Thyroid gland (tissue), 4 donors: ENCODE results near the gene SEMA4A. TPM values are rescaled to one million over a fixed set of nuclear protein-coding genes. Genes with fewer than 3 reads are reported as not detected.

Experiments used
- DNase-seq, 2 donors: peaks; one replicate each; pipeline ENCODE4 v3.0.0-alpha.2; 2019
- H3K27ac ChIP-seq, 3 donors: fragments of 200-600 bp; sonication (generic); 1 replicate in 2 of 3; 2 replicates in 1 of 3; pipeline ENCODE4 v1.5.1; 2016 to 2019; ENCODE audit warnings: mild to moderate bottlenecking in 1 of 3, moderate library complexity in 1 of 3
- H3K27me3 ChIP-seq: fragments of 200-600 bp; sonication (generic); one replicate; pipeline ENCODE4 v1.5.1; 2019
- H3K36me3 ChIP-seq, 2 donors: fragments of 200-600 bp; sonication (generic); one replicate each; pipeline ENCODE4 v1.5.1; 2016 to 2019
- H3K4me1 ChIP-seq, 2 donors: fragments of 200-600 bp; sonication (generic); one replicate each; pipeline ENCODE4 v1.5.1; 2017 to 2019
- H3K4me3 ChIP-seq, 3 donors: fragments of 200-600 bp; sonication (generic); replicated peaks in 1 of 3; 1 replicate in 2 of 3; 2 replicates in 1 of 3; pipeline ENCODE4 v1.5.1; 2016; ENCODE audit warnings: mild to moderate bottlenecking in 1 of 3
- H3K9me3 ChIP-seq: fragments of 200-600 bp; sonication (generic); one replicate; pipeline ENCODE4 v1.5.1; 2017
- POLR2A ChIP-seq, 2 donors: fragments of 450-650 bp; IDR thresholded peaks; one replicate each; pipeline ENCODE4 v1.6.1; 2017; ENCODE audit warnings: antibody characterized with exemption in 2 of 2, mild to moderate bottlenecking in 2 of 2, moderate library complexity in 1 of 2
- WGBS, 2 donors: methylation state at CpG; one replicate each; pipeline ENCODE4 v1.1.5; 2017; 5-methylcytosine and 5-hydroxymethylcytosine counted together
- intact Hi-C: fragments of 100-400 bp; cut with DNase I; formaldehyde crosslinking; loops from one replicate; pipeline ENCODE4 v1.15.1; 2023
- total RNA-seq, 4 donors: library from RNA; depleted of rRNA; stranded (reverse); fragments of >200 nt; gene quantifications; one replicate each; pipeline ENCODE4 v1.2.3, GENCODE V29; 2016
- TF ChIP-seq, protein P1 (sequence below), 6 experiments: fragments of 200-600 bp in 3 of 6; fragments of 450-650 bp in 3 of 6; sonication (generic) in 3 of 6; IDR thresholded peaks; one replicate each; pipeline ENCODE4 v1.5.1; 2016 to 2019; ENCODE audit warnings: antibody characterized with exemption in 6 of 6, mild to moderate bottlenecking in 2 of 6, inconsistent platforms in 1 of 6, moderate library complexity in 1 of 6

Gene SEMA4A
- total RNA-seq, 4 donors from 2014 or later = 21.5 to 50.8 (median 37.5) TPM

DNA sequence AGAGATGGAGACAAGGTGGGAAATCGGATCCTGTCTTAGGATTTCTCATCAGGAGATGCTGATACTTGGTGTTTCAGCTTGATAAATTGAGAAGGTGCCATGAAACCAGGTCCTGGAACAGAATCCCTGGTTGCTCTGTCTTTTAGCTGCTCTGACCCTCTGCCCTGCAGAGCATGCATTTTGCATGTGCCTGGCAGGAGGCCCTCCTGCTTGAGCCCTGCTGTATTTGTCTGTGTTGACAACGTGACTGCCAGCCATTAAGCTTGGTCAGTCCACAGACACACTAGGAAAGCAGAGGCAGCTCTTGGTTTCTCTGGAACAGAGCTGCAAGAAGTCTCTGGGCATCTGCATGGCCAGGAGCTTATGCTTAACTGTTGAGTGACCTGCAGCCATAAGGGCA is 43.1 kb downstream of the SEMA4A start:
- no peak for TF ChIP-seq POLR2A (IDR thresholded peaks at IDR 0.05)
- TF ChIP-seq, protein P1, sequence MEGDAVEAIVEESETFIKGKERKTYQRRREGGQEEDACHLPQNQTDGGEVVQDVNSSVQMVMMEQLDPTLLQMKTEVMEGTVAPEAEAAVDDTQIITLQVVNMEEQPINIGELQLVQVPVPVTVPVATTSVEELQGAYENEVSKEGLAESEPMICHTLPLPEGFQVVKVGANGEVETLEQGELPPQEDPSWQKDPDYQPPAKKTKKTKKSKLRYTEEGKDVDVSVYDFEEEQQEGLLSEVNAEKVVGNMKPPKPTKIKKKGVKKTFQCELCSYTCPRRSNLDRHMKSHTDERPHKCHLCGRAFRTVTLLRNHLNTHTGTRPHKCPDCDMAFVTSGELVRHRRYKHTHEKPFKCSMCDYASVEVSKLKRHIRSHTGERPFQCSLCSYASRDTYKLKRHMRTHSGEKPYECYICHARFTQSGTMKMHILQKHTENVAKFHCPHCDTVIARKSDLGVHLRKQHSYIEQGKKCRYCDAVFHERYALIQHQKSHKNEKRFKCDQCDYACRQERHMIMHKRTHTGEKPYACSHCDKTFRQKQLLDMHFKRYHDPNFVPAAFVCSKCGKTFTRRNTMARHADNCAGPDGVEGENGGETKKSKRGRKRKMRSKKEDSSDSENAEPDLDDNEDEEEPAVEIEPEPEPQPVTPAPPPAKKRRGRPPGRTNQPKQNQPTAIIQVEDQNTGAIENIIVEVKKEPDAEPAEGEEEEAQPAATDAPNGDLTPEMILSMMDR (IDR thresholded peaks at IDR 0.05) = no peak
- no peak overlapping the region for H3K4me3 ChIP-seq
- H3K9me3 ChIP-seq = no peaks in the 10 kb centered on the region
- H3K27ac ChIP-seq = no peak overlapping the region
- WGBS, 2 donors = 67 to 86% methylated on average over 2 of the region's 2 CpGs
- H3K27me3 ChIP-seq = no peaks in the 10 kb centered on the region
- H3K36me3 ChIP-seq = peaks cover 6 to 10% of the 10 kb centered on the region in 2 donors
- DNase-seq = no peak
- peaks cover 10 to 19% of the 10 kb centered on the region in 2 donors for H3K4me1 ChIP-seq
- intact Hi-C loops = no loop called here

DNA sequence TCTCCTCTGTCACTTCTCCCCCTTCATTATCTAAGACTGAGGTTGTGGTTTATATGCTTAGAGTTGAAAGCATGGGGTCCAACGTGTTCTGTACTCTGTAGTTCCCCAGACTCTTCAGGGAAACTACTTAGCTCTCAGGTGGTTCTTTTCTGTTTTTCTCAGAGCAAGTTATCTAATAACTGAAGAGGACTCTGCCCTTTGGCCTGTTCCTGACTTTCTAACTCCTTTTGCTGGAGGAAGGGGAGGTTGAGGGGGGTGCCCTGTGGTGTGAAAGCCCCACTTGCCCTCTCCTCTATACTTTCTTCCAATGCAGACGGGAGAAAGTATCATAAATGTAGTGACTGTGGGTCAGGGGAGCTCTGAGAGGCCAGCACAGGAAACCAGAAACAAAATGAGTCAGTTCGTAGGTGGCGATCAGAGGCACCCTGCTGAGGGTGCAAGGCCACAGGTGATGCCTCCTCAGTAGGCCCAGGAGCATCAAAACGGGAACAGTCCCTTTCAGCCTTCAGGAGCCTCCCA is 45.5 kb downstream of the SEMA4A start:
- H3K9me3 ChIP-seq = no peaks in the 10 kb centered on the region
- H3K4me1 ChIP-seq = peaks cover 10 to 14% of the 10 kb centered on the region in 2 donors
- TF ChIP-seq, protein P1 (IDR thresholded peaks at IDR 0.05) = no peak
- no peak for TF ChIP-seq POLR2A (IDR thresholded peaks at IDR 0.05)
- WGBS, 2 donors = 84 to 87% methylated on average over 5 of the region's 5 CpGs
- no peaks in the 10 kb centered on the region for H3K27me3 ChIP-seq
- DNase-seq = no peak
- no peak overlapping the region for H3K27ac ChIP-seq
- H3K4me3 ChIP-seq = no peak overlapping the region
- intact Hi-C loops = no loop called here
- H3K36me3 ChIP-seq = peaks cover 6 to 10% of the 10 kb centered on the region in 2 donors

DNA sequence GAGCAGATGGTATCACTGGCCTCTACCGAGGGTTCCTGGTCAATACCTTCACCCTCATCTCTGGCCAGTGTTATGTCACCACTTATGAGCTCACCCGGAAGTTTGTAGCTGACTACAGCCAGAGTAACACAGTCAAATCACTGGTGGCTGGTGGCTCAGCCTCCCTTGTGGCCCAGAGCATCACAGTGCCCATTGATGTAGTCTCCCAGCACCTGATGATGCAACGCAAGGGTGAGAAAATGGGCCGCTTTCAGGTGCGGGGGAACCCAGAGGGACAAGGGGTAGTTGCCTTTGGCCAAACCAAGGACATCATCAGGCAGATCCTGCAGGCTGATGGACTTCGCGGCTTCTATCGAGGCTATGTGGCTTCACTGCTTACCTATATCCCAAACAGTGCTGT is 46.7 kb downstream of the SEMA4A start:
- Histone ChIP-seq H3K36me3 (peaks cover 6 to 10% of the 10 kb centered on the region in 2 donors), H3K27me3 (no peaks in the 10 kb centered on the region), H3K4me1 (peaks cover 3 to 9% of the 10 kb centered on the region in 2 donors), H3K4me3 (no peak overlapping the region), H3K9me3 (no peaks in the 10 kb centered on the region), H3K27ac (no peak overlapping the region)
- intact Hi-C loops = no loop called here
- DNase-seq = no peak
- WGBS, 2 donors = 94 to 96% methylated on average over 5 to 8 of the region's 8 CpGs
- TF ChIP-seq, protein P1 (IDR thresholded peaks at IDR 0.05) = no peak
- TF ChIP-seq POLR2A (IDR thresholded peaks at IDR 0.05) = no peak

DNA sequence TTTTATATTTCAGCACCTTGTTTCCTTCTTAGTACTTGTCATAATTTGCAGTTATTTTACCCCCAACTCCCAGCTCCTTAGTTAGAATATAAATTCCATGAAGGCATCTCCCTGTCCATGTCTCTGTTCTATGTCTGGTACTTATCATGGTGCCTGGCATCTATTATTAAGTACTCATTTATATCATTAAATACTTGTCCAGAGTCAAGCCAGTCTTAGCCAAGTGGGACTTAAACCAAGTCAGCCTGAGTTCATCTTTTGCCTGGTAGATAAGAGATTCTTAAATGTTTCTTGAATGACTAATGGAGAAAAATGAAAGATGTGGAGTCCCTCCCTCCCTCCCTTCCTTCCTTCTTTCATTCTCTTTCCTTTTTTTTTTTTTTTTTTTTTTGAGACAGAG is 49.9 kb downstream of the SEMA4A start:
- intact Hi-C loops = no loop called here
- TF ChIP-seq POLR2A (IDR thresholded peaks at IDR 0.05) = no peak
- TF ChIP-seq, protein P1 (IDR thresholded peaks at IDR 0.05) = no peak

DNA sequence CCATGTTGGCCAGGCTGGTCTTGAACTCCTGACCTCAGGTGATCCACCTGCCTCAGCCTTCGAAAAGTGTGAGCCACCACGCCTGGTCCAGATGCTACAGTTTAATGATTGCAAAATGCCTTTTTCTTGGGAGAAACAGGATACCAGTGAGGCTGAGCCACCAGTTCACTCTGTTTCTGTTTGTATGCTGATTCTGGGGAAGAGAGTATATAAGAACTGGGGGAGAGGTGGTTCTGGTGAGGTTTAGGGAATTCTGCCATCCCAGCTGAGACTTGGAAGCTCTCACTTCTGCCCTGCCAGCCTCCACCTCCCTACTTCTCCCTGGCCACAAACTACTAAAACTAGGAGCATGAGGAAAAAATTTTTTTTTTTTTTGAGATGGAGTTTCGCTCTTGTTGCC is 51.3 kb downstream of the SEMA4A start:
- Histone ChIP-seq H3K27me3 (no peaks in the 10 kb centered on the region), H3K36me3 (peaks cover 14 to 19% of the 10 kb centered on the region in 2 donors), H3K9me3 (no peaks in the 10 kb centered on the region), H3K4me3 (no peak overlapping the region), H3K27ac (no peak overlapping the region), H3K4me1 (peaks cover 0 to 4% of the 10 kb centered on the region in 2 donors)
- no peak for TF ChIP-seq POLR2A (IDR thresholded peaks at IDR 0.05)
- TF ChIP-seq, protein P1 (IDR thresholded peaks at IDR 0.05) = no peak
- intact Hi-C loops = no loop called here
- DNase-seq = no peak
- 90 to 93% methylated on average over 3 of the region's 3 CpGs for WGBS, 2 donors

More for the DNA sequence above, 49.9 kb downstream of the SEMA4A start:
- no peak overlapping the region for H3K27ac ChIP-seq
- H3K27me3 ChIP-seq = no peaks in the 10 kb centered on the region
- no peak overlapping the region for H3K4me3 ChIP-seq
- peaks cover 15 to 21% of the 10 kb centered on the region in 2 donors for H3K36me3 ChIP-seq
- H3K9me3 ChIP-seq = no peaks in the 10 kb centered on the region
- peaks cover 0 to 4% of the 10 kb centered on the region in 2 donors for H3K4me1 ChIP-seq
- DNase-seq = no peak
